ENCODE measurements around the gene PKDCC.
A peak's percentile ranks its signal among the peaks of the same experiment; 100 is the strongest.
"Not testable (repeated sequence)": the region's sequence is repeated elsewhere in the genome, so short reads cannot be mapped to it uniquely, and the experiment has no call there.

PKDCC gene

DNA sequence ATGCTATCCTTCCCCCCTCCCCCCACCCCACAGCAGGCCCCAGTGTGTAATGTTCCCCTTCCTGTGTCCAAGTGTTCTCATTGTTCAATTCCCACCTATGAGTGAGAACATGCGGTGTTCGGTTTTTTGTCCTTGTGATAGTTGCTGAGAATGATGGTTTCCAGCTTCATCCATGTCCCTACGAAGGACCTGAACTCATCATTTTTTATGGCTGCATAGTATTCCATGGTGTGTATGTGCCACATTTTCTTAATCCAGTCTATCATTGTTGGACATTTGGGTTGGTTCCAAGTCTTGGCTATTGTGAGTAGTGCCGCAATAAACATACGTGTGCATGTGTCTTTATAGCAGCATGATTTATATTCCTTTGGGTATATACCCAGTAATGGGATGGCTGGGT, 17.9 kb downstream of the PKDCC start:
- DNase-seq, result not testable (repeated sequence)

DNA sequence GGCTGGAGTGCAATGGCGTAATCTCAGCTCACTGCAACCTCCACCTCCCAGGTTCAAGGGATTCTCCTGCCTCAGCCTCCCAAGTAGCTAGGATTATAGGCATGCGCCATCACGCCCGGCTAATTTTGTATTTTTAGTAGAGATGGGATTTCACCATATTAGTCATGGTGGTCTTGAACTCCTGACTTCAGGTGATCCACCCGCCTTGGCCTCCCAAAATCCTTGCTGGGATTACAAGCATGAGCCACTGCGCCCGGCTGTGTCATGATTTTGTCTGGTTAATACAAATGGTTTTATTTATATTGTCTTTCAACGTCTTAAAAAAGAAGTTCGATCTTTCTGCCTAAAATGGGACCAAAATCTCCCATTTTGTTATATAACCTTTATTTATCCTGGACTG, 19.2 kb downstream of the PKDCC start:
- DNase-seq, result not testable (repeated sequence)

DNA sequence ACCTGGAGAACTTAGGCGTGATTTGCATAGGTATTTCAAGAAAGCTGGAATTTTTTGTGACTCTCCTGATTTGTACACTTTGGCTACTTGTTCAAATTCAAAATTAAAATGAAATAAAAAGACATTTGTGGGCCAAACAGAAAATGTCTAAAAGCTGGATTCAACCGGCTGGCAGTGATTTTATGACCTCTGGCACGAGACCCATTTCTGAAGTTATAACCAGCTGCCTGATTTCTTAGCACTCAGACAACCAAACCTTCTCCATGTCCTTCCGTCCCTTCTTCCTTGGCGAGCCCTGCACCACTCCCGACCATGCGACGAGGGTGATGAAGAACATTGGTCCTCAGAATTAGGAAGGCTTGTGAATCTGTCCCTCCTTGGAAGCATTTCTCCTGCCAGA, 19.7 kb downstream of the PKDCC start:
- no peak for DNase-seq

DNA sequence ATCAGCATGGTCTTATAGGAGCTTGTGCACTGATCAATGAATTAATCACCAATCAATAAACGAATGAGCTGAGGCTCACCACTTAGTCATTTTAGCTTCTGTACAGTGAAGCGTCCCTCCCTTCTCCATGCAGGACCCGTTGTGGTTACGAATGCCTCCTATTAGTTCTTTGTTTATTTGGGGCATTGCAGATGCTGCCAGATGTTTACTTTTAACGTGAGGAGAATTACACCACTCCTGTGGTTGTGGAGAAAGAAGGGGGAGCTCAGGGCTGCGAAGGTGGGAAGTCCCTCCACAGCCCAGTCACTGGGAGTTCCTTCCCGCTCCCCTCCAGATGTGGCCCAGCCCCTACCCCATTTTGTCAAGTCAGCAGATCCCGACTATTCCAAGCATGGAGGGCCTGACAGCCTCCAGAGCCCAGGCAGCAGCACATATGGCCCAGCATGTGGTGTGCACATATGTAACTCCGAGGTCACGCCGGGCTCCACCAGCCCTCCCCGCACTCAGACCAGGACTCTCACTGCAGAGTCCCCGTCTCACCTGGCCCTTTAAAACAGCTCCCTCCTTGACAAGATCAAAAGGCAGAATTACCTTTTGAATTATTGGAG, 20.9 kb downstream of the PKDCC start:
- no peak for DNase-seq

DNA sequence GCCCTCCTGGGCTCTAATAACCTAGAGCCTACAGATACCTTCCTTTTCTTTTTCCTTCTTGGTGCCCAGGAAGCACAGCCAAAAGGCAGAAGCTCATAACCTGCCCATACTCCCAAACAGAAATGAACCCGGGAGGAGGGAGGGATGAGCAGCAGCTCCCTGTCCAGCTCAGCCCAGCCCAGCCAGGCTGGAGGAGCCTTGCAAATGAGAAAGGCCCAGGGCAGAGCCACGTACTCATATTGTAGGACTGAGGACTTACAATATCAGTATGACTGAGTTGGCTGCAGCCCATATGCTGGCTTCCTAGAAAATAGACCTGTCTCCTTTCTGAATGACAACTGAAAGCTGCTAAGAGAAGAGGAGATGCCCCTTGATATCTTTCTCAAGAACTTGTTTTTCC, 21.7 kb downstream of the PKDCC start:
- DNase-seq, result no peak

DNA sequence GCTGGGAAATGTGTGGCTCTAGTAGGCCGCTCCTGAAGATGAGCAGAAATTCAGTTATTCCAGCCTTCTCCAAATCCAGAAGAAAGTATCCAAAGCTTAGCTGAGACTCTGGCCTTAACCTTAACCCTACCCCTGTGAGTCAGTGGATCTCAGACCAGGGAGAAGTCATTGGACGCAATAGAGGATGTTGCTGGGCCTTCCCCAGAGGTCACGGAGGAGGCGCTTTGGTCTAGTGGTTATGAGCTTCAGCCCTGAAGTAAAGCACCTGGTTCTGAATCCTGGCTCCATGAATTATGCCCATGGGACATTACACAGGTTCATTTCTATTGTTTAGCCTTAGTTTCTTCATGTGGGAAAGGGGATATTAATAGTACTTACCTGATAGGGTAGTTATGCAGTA, 24.0 kb downstream of the PKDCC start:
- DNase-seq, result no peak

DNA sequence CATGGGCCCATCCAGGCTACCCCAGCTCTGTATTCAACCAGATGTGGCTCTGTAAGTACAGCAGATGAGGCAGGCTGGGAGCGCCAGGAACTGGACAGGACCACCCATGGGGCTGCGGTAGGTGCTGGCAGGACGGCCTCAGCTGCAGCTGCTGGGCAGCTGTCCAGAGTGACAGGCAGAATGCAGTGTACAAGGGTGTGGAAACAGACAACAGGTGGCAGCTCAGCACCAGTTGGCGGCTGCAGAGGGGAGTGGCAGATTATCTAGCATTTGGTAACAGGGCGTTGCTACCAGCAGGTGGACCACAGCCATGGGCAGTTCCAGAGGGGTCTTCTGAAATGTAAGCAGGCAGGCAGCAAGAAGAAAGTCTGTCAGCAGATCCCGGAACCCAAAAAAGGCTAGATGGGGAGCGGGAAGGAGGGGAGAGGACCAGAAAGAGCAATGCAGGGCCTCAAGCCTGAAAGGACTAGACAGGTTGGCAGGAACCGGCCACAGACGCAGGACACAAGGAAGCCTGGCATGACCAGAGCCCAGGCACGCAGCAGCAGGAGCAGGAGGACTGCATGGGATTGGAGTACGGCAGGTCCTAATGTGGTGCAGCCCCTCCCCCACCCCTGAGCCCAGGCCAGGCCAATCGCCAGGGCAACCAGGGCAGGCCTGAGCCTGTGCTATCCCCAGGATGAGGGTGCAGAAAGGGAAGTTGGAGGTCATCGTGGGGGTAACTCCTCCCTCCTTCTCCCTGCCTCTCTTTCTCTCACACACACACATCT, 24.7 kb downstream of the PKDCC start:
- DNase-seq, result no peak

DNA sequence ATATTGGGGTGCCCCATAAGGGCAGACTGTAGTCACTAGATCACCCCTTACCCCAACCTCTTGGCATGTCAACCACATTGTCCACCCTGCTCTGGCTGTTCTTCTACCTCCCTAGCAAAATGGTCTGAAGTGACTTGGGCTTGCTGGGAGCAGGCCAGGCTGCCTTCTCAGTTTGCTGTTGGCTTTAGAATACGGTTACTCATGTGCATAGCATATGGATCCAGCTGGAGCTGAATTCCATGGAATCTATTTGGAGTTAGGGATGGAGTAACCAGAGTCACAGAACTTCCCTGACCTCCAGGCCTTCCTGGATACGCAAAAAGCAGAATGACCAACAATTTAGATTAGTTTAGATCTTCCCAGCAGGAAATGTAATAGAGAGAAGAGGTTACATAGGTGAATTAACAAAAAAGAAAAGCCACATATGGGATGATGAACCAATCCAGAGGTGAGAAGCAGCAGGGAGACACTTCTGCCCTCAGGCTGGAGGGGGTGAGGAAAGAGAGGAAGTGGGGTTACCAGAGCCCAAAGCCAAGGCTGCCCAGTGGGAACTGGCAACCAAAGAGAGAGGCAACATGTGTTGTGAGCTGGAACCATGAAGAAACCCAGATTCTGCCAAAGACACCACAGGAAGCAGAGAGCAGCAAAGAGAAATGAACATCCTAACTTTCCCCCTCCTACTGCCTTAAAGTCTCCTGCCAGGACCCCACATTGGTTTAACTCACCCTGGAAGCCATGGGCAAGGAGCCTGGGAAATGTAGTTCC, 26.1 kb downstream of the PKDCC start:
- no peak for DNase-seq

DNA sequence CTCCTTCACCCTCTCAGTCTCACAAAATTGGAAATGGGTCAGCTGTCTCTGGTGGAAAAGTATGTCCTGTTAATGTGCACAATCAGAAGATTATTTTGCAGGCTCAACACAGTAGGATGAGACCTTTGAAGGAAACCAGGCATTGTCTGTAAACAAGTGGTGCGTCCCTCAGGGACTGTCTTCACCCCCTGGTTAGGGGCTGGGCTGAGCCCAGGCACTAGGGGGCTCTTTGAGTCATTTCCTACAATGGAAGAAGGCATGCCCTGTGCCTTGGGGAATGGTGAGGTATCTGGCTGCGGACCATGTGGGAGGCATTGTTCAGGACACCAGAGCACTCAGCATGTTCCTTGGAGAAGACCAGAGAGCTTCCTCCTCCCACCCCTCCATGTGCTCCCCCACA, 26.8 kb downstream of the PKDCC start:
- no peak for DNase-seq

DNA sequence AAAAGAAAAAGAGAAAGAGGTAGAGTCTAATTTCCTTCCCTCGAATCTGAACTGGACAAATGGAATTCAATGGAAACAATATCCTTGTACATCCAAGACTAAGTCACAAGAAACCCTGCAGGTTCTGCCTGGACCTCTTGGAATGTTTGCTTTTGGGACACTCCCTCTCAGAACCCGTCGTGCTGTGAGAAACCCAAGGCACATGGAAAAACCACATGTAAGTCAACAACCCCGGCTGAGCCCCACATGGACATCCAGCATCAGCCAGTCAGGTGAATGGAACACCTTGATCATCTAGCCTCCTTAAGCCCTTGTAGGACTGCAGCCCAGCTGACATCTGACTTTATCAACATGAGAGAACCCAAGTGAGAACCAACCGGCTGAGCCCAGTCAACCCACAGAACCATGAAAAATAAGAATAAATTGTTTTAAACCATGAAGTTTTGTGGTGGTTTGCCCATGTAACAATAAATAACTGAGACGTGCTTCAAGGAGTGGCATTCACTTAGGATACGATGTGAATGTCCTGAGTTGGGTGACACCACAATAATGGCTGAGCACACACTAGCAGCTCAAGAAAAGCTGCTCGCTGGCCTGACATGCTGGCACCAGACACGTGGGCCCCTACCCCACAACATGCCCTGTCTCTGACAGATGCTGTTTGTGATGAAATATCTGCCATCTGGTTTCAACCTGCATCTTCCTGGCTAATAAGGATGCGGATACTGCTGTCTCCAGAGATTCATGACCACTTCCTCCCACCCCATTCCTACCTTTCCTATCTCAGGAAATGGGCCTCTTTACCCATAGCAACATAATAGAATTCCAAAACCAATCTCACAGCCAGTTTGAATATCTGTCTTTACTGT, 28.8 kb downstream of the PKDCC start:
- DNase-seq, result no peak

DNA sequence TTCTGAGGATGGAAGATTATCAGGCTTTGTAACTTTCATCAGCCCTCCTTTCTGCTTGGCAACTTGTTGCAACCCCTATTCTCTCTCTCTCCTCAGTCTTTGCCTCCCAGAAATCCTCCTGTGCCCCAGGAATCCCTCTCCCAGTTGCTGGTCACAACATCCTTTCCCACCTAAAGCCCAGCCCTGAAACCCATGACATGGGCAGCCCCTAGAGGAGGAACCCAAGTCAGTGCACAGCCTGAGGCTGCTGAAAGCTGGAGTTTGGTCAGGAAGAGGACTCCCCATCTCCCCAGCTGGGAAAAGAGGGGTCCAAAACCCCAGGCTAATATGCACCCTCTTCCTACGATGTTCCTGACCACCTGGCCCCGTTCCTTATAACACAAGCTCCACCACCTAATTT, 29.5 kb downstream of the PKDCC start:
- no peak for DNase-seq

DNA sequence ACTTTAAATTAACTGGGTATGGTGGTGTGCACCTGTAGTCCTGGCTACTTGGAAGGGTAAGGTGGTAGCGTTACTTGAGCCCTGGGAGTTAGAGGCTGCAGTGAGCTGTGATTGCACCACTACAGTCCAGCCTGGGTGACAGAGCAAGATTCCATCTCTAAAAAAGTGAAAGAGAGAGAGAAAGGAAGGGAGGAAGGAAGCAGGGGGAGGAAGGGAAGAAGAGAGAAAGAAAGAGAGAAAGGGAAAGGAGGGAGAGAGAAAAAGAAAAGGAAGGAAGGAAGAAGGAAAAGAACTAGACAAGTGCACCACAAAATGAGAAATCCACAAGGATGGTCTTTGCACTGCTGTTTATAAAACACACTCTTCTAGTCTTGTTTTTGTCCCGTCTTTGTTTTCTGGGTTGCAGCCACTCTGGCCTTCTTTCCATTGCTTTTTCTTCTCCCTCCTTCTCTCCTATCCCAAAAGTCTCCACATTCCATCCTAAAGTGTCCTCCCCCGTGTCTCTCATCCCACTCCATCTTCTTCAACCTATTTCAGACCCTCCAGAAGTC, 32.0 kb downstream of the PKDCC start:
- DNase-seq, result no peak

DNA sequence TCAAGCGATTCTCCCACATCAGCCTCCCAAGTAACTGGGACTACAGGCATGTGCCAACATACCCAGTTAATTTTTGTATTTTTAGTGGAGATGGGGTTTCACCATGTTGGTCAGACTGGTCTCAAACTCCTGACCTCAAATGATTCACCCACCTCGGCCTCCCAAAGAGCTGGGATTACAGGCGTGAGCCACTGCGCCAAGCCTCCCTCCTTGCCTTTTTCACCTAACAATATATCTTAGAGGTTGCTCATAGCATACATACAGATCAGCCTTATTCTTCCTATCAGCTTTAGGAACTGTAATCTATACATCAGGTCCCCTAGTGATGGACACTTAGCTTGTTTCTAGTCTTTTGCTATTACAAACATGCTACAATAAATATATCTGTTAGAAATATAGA, 33.3 kb downstream of the PKDCC start:
- not testable (repeated sequence) for DNase-seq

DNA sequence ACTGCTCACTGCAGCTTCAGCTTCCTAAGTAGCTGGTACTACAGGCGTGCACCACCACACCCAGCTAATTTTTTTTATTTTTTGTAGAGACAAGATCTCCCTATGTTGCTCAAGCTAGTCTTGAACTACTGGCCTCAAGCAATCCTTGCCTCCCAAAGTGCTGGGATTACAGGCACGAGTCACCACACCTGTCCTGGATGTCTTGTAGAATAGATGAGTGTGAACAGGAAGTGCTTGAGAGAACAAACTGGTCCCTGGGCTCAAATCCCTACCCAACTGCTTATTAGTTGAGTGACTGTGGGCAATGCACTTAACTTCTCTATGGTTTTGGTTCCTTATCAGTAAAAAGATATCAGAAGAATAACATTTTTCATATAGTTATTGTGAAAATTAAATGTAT, 34.2 kb downstream of the PKDCC start:
- DNase-seq, result no peak

DNA sequence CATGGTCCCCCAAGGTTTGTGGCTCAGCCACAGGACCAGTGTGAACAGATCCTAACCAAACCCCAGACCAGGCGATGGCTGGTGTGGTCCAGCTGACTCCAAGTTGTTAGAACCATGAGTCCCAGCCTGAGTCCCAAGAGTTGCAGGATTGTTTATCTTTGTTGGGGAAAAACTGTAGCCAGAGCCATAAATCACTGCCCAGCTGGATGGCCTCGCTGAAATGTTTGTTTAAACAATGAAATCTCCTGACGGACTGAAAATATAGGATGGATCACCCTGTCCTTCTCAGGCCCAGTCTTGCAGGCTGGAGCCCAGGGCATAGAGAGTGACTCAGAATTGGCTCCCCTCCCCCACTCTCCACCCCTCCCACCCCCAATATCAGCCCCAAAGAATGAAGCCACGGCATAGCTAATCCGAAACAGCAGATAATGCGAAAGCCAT, 36.4 kb downstream of the PKDCC start:
- DNase-seq, result no peak

DNA sequence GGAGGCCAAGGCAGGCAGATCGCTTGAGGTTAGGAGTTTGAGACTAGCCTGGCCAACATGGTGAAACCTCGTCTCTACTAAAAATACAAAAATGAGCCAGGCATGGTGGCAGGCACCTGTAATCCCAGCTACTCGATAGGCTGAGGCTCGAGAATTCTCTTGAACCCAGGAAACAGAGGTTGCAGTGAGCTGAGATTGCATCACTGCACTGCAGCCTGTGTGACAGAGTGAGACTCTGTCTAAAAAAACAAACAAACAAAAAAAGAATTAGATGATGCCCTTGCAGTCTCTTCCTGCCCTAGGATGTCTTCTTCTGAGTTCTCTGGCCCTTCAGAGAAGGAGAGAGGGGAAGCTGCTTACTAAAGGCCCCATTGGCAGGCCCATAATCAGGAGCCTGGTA, 37.2 kb downstream of the PKDCC start:
- not testable (repeated sequence) for DNase-seq

DNA sequence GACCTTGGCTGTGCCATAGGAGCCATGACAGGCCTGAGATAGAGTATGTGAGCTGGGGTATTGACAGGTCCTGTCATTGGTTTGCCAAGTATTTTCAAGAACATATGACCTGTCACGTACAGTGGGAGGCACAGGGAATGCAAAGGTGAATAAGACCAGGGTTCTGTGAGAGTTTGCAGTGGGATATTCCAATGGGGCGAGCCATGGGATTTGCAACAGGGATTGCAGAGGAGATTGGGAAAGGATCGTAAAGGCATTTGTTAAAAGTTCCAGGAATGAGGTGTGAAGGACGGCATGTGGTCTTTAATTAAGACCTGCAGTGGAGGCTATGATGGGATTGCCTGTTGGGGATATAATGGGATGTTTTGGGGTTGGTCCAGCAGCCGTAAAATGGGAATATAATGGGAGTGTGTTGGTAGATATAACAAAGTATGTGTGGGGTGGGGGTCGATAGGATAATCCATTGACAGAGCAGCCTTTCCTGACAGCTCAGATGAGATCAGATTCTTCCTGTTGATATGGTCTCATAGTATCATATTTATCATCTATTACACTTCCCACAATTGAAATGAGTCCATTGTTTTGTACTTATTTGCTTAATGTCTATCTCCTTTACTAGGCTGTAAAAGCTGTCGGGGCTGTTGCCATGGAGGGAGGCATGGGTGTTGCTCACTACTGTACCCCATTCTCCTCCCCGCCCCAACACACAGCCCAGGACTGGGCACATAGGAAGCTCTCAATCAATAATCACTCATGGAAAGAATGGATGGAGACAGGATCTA, 38.1 kb downstream of the PKDCC start:
- no peak for DNase-seq

DNA sequence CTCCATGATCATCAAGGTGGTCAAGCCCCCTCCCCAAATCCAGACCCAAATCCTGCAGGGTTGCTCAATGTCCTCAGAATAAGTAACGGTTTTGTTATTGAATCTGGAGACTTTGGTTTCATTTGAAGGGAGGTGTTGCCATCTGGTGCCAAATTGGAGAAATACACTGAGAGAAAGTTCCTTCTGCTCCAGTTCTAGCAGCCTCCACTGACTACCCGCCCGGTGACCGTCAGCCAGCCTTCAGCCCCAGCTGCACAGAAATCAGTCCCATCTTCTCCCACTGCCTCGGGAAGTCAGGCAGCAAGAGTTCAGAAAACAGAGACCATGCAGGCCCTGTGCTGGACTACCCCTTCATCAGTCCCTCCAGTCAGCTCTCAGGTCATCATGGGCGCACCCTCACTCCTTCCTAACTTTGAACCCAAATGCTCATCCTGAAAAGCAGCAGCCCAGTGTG, 38.7 kb downstream of the PKDCC start:
- DNase-seq, result peak; percentile 34

DNA sequence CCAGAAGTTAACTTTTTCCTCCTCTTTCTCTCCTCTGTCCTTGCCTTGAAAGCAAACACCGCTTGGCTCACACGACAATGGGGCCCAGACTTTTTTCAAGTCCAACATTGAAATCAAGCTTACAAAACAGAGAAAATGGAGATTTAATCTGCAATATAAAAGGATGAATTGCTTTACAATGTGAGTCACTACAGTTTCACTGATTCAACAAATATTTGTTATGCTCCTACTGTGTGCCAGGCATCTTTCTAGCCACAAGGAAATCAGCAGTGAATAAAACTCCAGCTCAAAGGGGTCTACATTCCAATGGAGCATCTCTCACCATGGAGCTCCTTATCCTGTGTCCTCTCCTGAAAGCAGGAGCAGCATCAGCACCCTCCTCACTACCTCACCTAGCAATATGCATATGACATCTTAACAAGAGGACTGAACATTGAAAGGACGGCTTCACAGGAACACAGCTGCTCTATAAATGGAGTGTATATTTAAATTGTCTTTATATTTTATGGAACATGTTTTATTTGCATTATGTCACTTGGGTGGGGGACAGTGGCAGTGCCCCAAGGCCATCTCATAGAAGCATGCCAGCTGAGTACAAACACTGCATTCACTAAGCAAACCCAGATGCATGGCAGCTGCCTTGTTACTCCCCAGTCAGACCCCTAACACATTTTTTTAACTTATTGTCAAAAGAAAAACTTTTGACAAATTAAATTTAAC, 39.5 kb downstream of the PKDCC start:
- DNase-seq, result no peak

DNA sequence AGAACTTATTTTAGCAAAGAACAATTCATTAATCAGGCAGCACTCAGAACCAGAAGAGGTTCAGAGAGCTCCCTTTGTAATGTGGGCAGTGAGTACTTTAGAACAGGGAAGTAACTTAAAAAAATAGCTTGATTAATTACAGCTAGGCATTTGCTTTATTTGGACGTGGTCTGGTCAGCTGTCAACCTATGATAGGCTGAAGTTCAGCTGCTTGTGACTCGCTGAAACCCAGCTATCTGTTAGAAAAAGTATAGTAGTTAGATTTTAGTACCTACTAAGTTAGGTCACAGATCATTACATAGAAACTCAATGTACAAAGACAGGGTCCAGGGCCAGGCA, 40.0 kb downstream of the PKDCC start:
- no peak for DNase-seq

DNA sequence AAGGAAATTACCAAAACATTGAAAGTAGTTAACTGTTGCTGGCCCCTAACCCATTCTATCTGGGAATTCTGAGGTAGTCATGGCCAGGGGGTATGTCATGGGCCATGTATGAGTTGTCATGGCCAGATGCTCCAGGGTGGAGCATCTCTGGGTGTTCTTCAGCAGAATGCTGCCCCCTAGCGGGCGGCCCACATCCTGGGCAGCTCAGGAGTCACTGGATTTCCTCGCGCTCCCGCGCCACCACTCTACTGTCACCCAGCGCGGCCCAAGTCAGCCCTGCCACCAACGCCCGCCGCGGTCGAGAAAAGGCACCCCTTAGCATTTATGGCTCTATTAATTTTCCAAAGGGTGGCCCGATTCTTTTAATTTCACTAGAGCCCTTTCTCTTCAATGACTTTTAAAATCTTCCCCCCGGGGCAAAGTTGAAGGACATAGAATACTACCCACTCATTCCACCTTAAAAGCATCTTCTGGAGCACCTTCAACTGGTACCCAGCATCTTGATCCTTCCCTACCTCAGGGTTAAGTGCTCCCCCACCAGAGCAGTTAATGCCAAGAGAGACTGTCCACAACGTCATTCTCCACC, 41.6 kb downstream of the PKDCC start:
- no peak for DNase-seq
